ENCODE measurements around the gene AP1S1. TPM values are rescaled to one million over a fixed set of nuclear protein-coding genes. Genes with fewer than 3 reads are reported as not detected.
A peak's percentile ranks its signal among the peaks of the same experiment; 100 is the strongest.
"Not testable (repeated sequence)": the region's sequence is repeated elsewhere in the genome, so short reads cannot be mapped to it uniquely, and the experiment has no call there.

The AP1S1 gene
- total and polyA plus RNA-seq, 4 donors, result 16.8 to 51.2 (median 24.1) TPM

- H3K27me3 ChIP-seq (ENCODE audit: control insufficient read depth in 1 of 2, insufficient read depth in 2 of 2, low read length in 1 of 2); H3K9me3 ChIP-seq (ENCODE audit: control insufficient read depth, low read length); ATAC-seq (ENCODE audit: low FRiP score); DNase-seq; H3K36me3 ChIP-seq (ENCODE audit: control insufficient read depth in 1 of 2, insufficient read depth in 2 of 2, low read length in 1 of 2); intact Hi-C loops (cut with DNase I); H3K4me3 ChIP-seq (ENCODE audit: low read length in 2 of 2); H3K4me1 ChIP-seq (ENCODE audit: control insufficient read depth in 1 of 2, insufficient read depth in 2 of 2, low read length in 2 of 2): not testable (repeated sequence)
- peak overlapping the region in 1 of 2 donors; percentile 53 for H3K27ac ChIP-seq (ENCODE audit: low read depth in 1 of 2, low read length in 2 of 2)
- 97 to 98% methylated on average over 7 of the region's 7 CpGs for WGBS, 2 donors
These were observed 41.1 kb upstream of the AP1S1 start for GRCh38 chr7:101113140-101113539.

- H3K27me3 ChIP-seq (ENCODE audit: control insufficient read depth in 1 of 2, insufficient read depth in 2 of 2, low read length in 1 of 2), result no peaks in the 10 kb centered on the region
- H3K4me3 ChIP-seq (ENCODE audit: low read length in 2 of 2), result no peak overlapping the region
- H3K9me3 ChIP-seq (ENCODE audit: control insufficient read depth, low read length), result no peaks in the 10 kb centered on the region
- no peak for ATAC-seq (ENCODE audit: low FRiP score)
- intact Hi-C loops (cut with DNase I), result no loop called here
- DNase-seq, result no peak
- no peaks in the 10 kb centered on the region for H3K36me3 ChIP-seq (ENCODE audit: control insufficient read depth in 1 of 2, insufficient read depth in 2 of 2, low read length in 1 of 2)
- no peaks in the 10 kb centered on the region for H3K4me1 ChIP-seq (ENCODE audit: control insufficient read depth in 1 of 2, insufficient read depth in 2 of 2, low read length in 2 of 2)
- WGBS, 2 donors, result 80 to 91% methylated on average over 11 of the region's 11 CpGs
- no peak overlapping the region for H3K27ac ChIP-seq (ENCODE audit: low read depth in 1 of 2, low read length in 2 of 2)
These were observed 40.4 kb upstream of the AP1S1 start for GRCh38 chr7:101113836-101114235.

GRCh38 chr7:101114492-101114891 is 39.8 kb upstream of the AP1S1 start:
- ATAC-seq (ENCODE audit: low FRiP score) (no peak), DNase-seq (peak in 1 of 2 donors; percentile 77)
- intact Hi-C loops (cut with DNase I), result no loop called here
- no peak overlapping the region for H3K27ac ChIP-seq (ENCODE audit: low read depth in 1 of 2, low read length in 2 of 2)
- no peaks in the 10 kb centered on the region for H3K9me3 ChIP-seq (ENCODE audit: control insufficient read depth, low read length)
- WGBS, 2 donors, result 38 to 50% methylated on average over 7 to 8 of the region's 8 CpGs
- no peaks in the 10 kb centered on the region for H3K36me3 ChIP-seq (ENCODE audit: control insufficient read depth in 1 of 2, insufficient read depth in 2 of 2, low read length in 1 of 2)
- no peaks in the 10 kb centered on the region for H3K27me3 ChIP-seq (ENCODE audit: control insufficient read depth in 1 of 2, insufficient read depth in 2 of 2, low read length in 1 of 2)
- H3K4me3 ChIP-seq (ENCODE audit: low read length in 2 of 2), result no peak overlapping the region
- H3K4me1 ChIP-seq (ENCODE audit: control insufficient read depth in 1 of 2, insufficient read depth in 2 of 2, low read length in 2 of 2), result no peaks in the 10 kb centered on the region

GRCh38 chr7:101115215-101115614 is 39.1 kb upstream of the AP1S1 start:
- DNase-seq (no peak), ATAC-seq (ENCODE audit: low FRiP score) (no peak)
- H3K4me1 ChIP-seq (ENCODE audit: control insufficient read depth in 1 of 2, insufficient read depth in 2 of 2, low read length in 2 of 2), result peaks cover 0 to under 1% of the 10 kb centered on the region in 2 donors
- H3K9me3 ChIP-seq (ENCODE audit: control insufficient read depth, low read length), result no peaks in the 10 kb centered on the region
- peak overlapping the region; percentile 8 to 46 for H3K27ac ChIP-seq (ENCODE audit: low read depth in 1 of 2, low read length in 2 of 2)
- H3K4me3 ChIP-seq (ENCODE audit: low read length in 2 of 2), result no peak overlapping the region
- H3K27me3 ChIP-seq (ENCODE audit: control insufficient read depth in 1 of 2, insufficient read depth in 2 of 2, low read length in 1 of 2), result no peaks in the 10 kb centered on the region
- intact Hi-C loops (cut with DNase I), result no loop called here
- no peaks in the 10 kb centered on the region for H3K36me3 ChIP-seq (ENCODE audit: control insufficient read depth in 1 of 2, insufficient read depth in 2 of 2, low read length in 1 of 2)
- WGBS, 2 donors, result 95 to 97% methylated on average over 3 of the region's 3 CpGs

GRCh38 chr7:101116898-101117297 is 37.4 kb upstream of the AP1S1 start:
- H3K27ac ChIP-seq (ENCODE audit: low read depth in 1 of 2, low read length in 2 of 2), result peak overlapping the region in 1 of 2 donors; percentile 82
- intact Hi-C loops (cut with DNase I), result no loop called here
- ATAC-seq (ENCODE audit: low FRiP score) (no peak), DNase-seq (no peak)
- H3K27me3 ChIP-seq (ENCODE audit: control insufficient read depth in 1 of 2, insufficient read depth in 2 of 2, low read length in 1 of 2), result no peaks in the 10 kb centered on the region
- peaks cover 0 to 5% of the 10 kb centered on the region in 2 donors for H3K4me1 ChIP-seq (ENCODE audit: control insufficient read depth in 1 of 2, insufficient read depth in 2 of 2, low read length in 2 of 2)
- 51 to 52% methylated on average over 10 of the region's 10 CpGs for WGBS, 2 donors
- no peaks in the 10 kb centered on the region for H3K36me3 ChIP-seq (ENCODE audit: control insufficient read depth in 1 of 2, insufficient read depth in 2 of 2, low read length in 1 of 2)
- H3K9me3 ChIP-seq (ENCODE audit: control insufficient read depth, low read length), result no peaks in the 10 kb centered on the region
- H3K4me3 ChIP-seq (ENCODE audit: low read length in 2 of 2), result no peak overlapping the region

GRCh38 chr7:101118856-101119255 is 35.4 kb upstream of the AP1S1 start:
- peak overlapping the region in 1 of 2 donors; percentile 89 for H3K27ac ChIP-seq (ENCODE audit: low read depth in 1 of 2, low read length in 2 of 2)
- no peaks in the 10 kb centered on the region for H3K9me3 ChIP-seq (ENCODE audit: control insufficient read depth, low read length)
- intact Hi-C loops (cut with DNase I), result no loop called here
- ATAC-seq (ENCODE audit: low FRiP score), result no peak
- no peaks in the 10 kb centered on the region for H3K36me3 ChIP-seq (ENCODE audit: control insufficient read depth in 1 of 2, insufficient read depth in 2 of 2, low read length in 1 of 2)
- H3K27me3 ChIP-seq (ENCODE audit: control insufficient read depth in 1 of 2, insufficient read depth in 2 of 2, low read length in 1 of 2), result no peaks in the 10 kb centered on the region
- no peak overlapping the region for H3K4me3 ChIP-seq (ENCODE audit: low read length in 2 of 2)
- peaks cover 0 to 5% of the 10 kb centered on the region in 2 donors for H3K4me1 ChIP-seq (ENCODE audit: control insufficient read depth in 1 of 2, insufficient read depth in 2 of 2, low read length in 2 of 2)
- WGBS, 2 donors, result 55 to 65% methylated on average over 3 of the region's 3 CpGs
- DNase-seq, result no peak

- Histone ChIP-seq H3K27ac (ENCODE audit: low read depth in 1 of 2, low read length in 2 of 2) (peak overlapping the region; percentile 31 to 83), H3K36me3 (ENCODE audit: control insufficient read depth in 1 of 2, insufficient read depth in 2 of 2, low read length in 1 of 2) (no peaks in the 10 kb centered on the region), H3K4me1 (ENCODE audit: control insufficient read depth in 1 of 2, insufficient read depth in 2 of 2, low read length in 2 of 2) (peaks cover 0 to 5% of the 10 kb centered on the region in 2 donors), H3K27me3 (ENCODE audit: control insufficient read depth in 1 of 2, insufficient read depth in 2 of 2, low read length in 1 of 2) (no peaks in the 10 kb centered on the region), H3K4me3 (ENCODE audit: low read length in 2 of 2) (no peak overlapping the region), H3K9me3 (ENCODE audit: control insufficient read depth, low read length) (no peaks in the 10 kb centered on the region)
- no peak for ATAC-seq (ENCODE audit: low FRiP score)
- WGBS, 2 donors, result 8 to 10% methylated on average over 10 of the region's 10 CpGs
- no peak for DNase-seq
- intact Hi-C loops (cut with DNase I), result no loop called here
These were observed 34.4 kb upstream of the AP1S1 start for GRCh38 chr7:101119876-101120275.

- intact Hi-C loops (cut with DNase I), result no loop called here
- H3K27ac ChIP-seq (ENCODE audit: low read depth in 1 of 2, low read length in 2 of 2), result peak overlapping the region; percentile 77 to 83
- no peak for DNase-seq
- no peak for ATAC-seq (ENCODE audit: low FRiP score)
- H3K27me3 ChIP-seq (ENCODE audit: control insufficient read depth in 1 of 2, insufficient read depth in 2 of 2, low read length in 1 of 2), result no peaks in the 10 kb centered on the region
- H3K9me3 ChIP-seq (ENCODE audit: control insufficient read depth, low read length), result no peaks in the 10 kb centered on the region
- no peaks in the 10 kb centered on the region for H3K36me3 ChIP-seq (ENCODE audit: control insufficient read depth in 1 of 2, insufficient read depth in 2 of 2, low read length in 1 of 2)
- WGBS, 2 donors, result 54 to 62% methylated on average over 4 of the region's 4 CpGs
- no peak overlapping the region for H3K4me3 ChIP-seq (ENCODE audit: low read length in 2 of 2)
- H3K4me1 ChIP-seq (ENCODE audit: control insufficient read depth in 1 of 2, insufficient read depth in 2 of 2, low read length in 2 of 2), result peaks cover 0 to 5% of the 10 kb centered on the region in 2 donors
These were observed 34.0 kb upstream of the AP1S1 start for GRCh38 chr7:101120315-101120714.

GRCh38 chr7:101121631-101121990 is 32.7 kb upstream of the AP1S1 start:
- 6 to 11% methylated on average over 9 of the region's 9 CpGs for WGBS, 2 donors
- ATAC-seq (ENCODE audit: low FRiP score); H3K4me1 ChIP-seq (ENCODE audit: control insufficient read depth in 1 of 2, insufficient read depth in 2 of 2, low read length in 2 of 2); DNase-seq; H3K36me3 ChIP-seq (ENCODE audit: control insufficient read depth in 1 of 2, insufficient read depth in 2 of 2, low read length in 1 of 2); H3K27me3 ChIP-seq (ENCODE audit: control insufficient read depth in 1 of 2, insufficient read depth in 2 of 2, low read length in 1 of 2); H3K9me3 ChIP-seq (ENCODE audit: control insufficient read depth, low read length); intact Hi-C loops (cut with DNase I); H3K4me3 ChIP-seq (ENCODE audit: low read length in 2 of 2): not testable (repeated sequence)
- peak overlapping the region in 1 of 2 donors; percentile 87 for H3K27ac ChIP-seq (ENCODE audit: low read depth in 1 of 2, low read length in 2 of 2)
